NT2/D1 (cell line): ENCODE results near the gene CFAP20DC.

Experiments used
- DNase-seq: peaks from one replicate; pipeline ENCODE4 v3.0.0-alpha.2; 2011; ENCODE audit warnings: low read depth, low spot score
- H3K27me3 ChIP-seq: 2 replicates; pipeline ENCODE4 v1.6.0; 2011; ENCODE audit warnings: mild to moderate bottlenecking; ENCODE audit not compliant: insufficient read length, insufficient read depth
- H3K36me3 ChIP-seq: 2 replicates; pipeline ENCODE4 v1.6.1; 2011; ENCODE audit warnings: mild to moderate bottlenecking, low read length, mixed read lengths; ENCODE audit not compliant: insufficient read depth, insufficient read length
- H3K4me1 ChIP-seq: 2 replicates; pipeline ENCODE4 v1.5.1; 2011; ENCODE audit not compliant: insufficient read depth, insufficient read length
- H3K4me3 ChIP-seq: 2 replicates; pipeline ENCODE4 v1.5.1; 2011; ENCODE audit warnings: low read depth; ENCODE audit not compliant: insufficient read length
- H3K9ac ChIP-seq: 2 replicates; pipeline ENCODE4 v1.6.0; 2011; ENCODE audit warnings: low read depth; ENCODE audit not compliant: insufficient read length
- H3K9me3 ChIP-seq: 2 replicates; pipeline ENCODE4 v1.5.1; 2011; ENCODE audit warnings: mild to moderate bottlenecking, low read length; ENCODE audit not compliant: insufficient read depth
- SUZ12 ChIP-seq: IDR thresholded peaks from 2 replicates; pipeline ENCODE4 v1.6.1; 2011; ENCODE audit not compliant: insufficient read length, insufficient read depth; ENCODE audit errors: extremely low read depth
- YY1 ChIP-seq: IDR thresholded peaks from 2 replicates; pipeline ENCODE4 v1.6.1; 2011; ENCODE audit not compliant: insufficient read length, insufficient read depth
- ZNF274 ChIP-seq: IDR thresholded peaks from 2 replicates; pipeline ENCODE4 v1.6.1; 2011; ENCODE audit warnings: mild to moderate bottlenecking, low read depth, low read length

The CFAP20DC gene

GRCh38 chr3:58962816-58963215 lies 87.0 kb downstream of the CFAP20DC start:
- no peak for DNase-seq
- no peak overlapping the region for H3K4me3 ChIP-seq
- no peaks in the 10 kb centered on the region for H3K27me3 ChIP-seq
- H3K9ac ChIP-seq, result no peak overlapping the region
- no peaks in the 10 kb centered on the region for H3K36me3 ChIP-seq
- peaks cover 2% of the 10 kb centered on the region for H3K4me1 ChIP-seq
- no peaks in the 10 kb centered on the region for H3K9me3 ChIP-seq
- no peak for TF ChIP-seq ZNF274
- TF ChIP-seq YY1, result no peak
- TF ChIP-seq SUZ12, result no peak

DNA sequence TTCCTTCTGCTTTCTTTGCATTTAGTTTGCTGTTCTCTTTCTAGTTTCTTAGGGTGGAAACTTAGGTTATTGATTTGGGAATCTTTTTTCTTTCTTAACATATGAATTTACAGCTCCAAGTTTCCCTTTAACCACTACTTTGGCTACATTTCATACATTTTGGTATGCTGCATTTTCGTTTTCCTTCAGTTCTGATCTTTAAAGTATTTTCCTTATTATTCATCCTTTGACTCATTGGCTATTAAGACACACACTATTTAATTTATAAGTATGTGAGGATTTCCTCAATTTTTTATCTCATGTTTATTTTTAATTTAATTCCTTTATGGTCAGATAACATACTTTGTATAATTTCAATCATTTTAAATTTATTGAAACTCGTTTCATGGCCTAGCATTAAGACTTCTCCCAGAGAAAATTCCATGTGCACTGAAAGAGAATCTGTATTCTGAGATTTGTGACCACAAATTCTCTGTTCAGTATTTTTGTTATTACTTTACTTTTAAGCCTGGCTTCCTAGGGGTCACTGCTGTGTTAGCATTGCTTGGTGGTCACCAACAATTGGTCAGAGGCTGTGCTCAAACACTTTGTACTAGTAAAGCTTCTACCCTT lies 87.7 kb downstream of the CFAP20DC start:
- Histone ChIP-seq H3K27me3 (no peaks in the 10 kb centered on the region), H3K9ac (no peak overlapping the region), H3K36me3 (no peaks in the 10 kb centered on the region), H3K4me1 (peaks cover 2% of the 10 kb centered on the region), H3K9me3 (0 out of 2 replicates have a peak, but pooled peaks cover under 1% of the 10 kb centered on the region), H3K4me3 (no peak overlapping the region)
- TF ChIP-seq SUZ12 (no peak), YY1 (no peak), ZNF274 (no peak)
- no peak for DNase-seq

DNA sequence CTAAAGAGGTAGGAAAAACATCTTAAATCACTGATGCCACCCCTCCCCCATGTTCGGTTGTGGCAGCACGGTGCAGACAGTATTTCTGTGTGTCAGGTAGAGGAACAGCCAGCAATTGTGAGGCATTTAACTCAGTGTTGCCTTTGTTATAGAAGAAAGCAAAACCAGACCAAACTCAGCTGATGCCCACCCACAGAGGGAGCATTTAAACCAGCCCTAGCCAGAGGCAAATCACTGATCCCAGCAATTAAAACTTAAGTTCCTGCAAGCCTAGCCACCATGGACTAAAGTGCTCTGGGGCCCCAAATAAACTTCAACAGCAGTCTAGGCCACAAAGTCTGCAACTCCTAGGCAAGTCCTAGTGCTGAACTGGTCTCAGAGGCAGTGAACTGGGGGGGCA lies 94.5 kb downstream of the CFAP20DC start:
- H3K4me3 ChIP-seq, result no peak overlapping the region
- no peak for TF ChIP-seq ZNF274
- TF ChIP-seq SUZ12, result no peak
- no peak for TF ChIP-seq YY1
- H3K27me3 ChIP-seq, result no peaks in the 10 kb centered on the region
- peak; percentile 39 for DNase-seq
- peaks cover 8% of the 10 kb centered on the region; the same call in 1 of the 2 replicates for H3K9me3 ChIP-seq
- H3K4me1 ChIP-seq, result no peaks in the 10 kb centered on the region
- H3K9ac ChIP-seq, result no peak overlapping the region
- no peaks in the 10 kb centered on the region for H3K36me3 ChIP-seq

DNA sequence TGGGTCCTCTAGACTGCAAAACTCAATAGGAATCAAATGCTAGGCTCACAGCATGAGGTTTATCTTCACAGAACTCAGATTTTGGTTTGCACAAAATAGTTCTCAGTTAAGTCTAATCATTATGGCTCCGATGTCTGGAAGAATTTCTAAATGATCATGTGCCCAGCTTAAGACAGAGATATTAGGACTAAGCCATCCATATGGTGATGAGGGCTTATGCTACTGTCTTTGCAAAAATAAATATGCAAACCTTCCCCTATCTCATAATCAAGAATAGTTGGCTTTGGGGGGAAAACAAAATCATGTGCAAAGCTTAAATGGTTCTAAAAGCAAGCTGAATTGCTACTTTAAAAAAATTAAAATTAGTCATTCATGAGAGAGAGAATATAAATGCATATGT lies 96.5 kb downstream of the CFAP20DC start:
- no peak for TF ChIP-seq YY1
- no peak for TF ChIP-seq SUZ12
- TF ChIP-seq ZNF274, result no peak
- Histone ChIP-seq H3K36me3 (no peaks in the 10 kb centered on the region), H3K9me3 (peaks cover 8% of the 10 kb centered on the region; the same call in 1 of the 2 replicates), H3K27me3 (no peaks in the 10 kb centered on the region), H3K9ac (no peak overlapping the region), H3K4me3 (no peak overlapping the region), H3K4me1 (no peaks in the 10 kb centered on the region)
- no peak for DNase-seq

GRCh38 chr3:58952128-58952917 lies 97.5 kb downstream of the CFAP20DC start:
- DNase-seq, result no peak
- TF ChIP-seq ZNF274 (no peak), SUZ12 (no peak), YY1 (no peak)
- no peaks in the 10 kb centered on the region for H3K36me3 ChIP-seq

GRCh38 chr3:58948018-58948417 lies 101.8 kb downstream of the CFAP20DC start:
- no peak for DNase-seq
- H3K4me3 ChIP-seq, result no peak overlapping the region
- H3K27me3 ChIP-seq, result no peaks in the 10 kb centered on the region
- TF ChIP-seq SUZ12 (no peak), YY1 (no peak), ZNF274 (no peak)
- H3K9me3 ChIP-seq, result no peaks in the 10 kb centered on the region
- no peaks in the 10 kb centered on the region for H3K4me1 ChIP-seq
- H3K9ac ChIP-seq, result no peak overlapping the region
- no peaks in the 10 kb centered on the region for H3K36me3 ChIP-seq

More at GRCh38 chr3:58952128-58952917, 97.5 kb downstream of the CFAP20DC start:
- Histone ChIP-seq H3K9ac (no peak overlapping the region), H3K4me1 (no peaks in the 10 kb centered on the region), H3K9me3 (peaks cover 8% of the 10 kb centered on the region; the same call in 1 of the 2 replicates), H3K27me3 (no peaks in the 10 kb centered on the region), H3K4me3 (no peak overlapping the region)

- H3K4me3 ChIP-seq, result no peak overlapping the region
- no peak overlapping the region for H3K9ac ChIP-seq
- no peak for TF ChIP-seq YY1
- TF ChIP-seq SUZ12, result no peak
- TF ChIP-seq ZNF274, result no peak
- no peak for DNase-seq
- H3K27me3 ChIP-seq, result no peaks in the 10 kb centered on the region
- no peaks in the 10 kb centered on the region for H3K4me1 ChIP-seq
- H3K36me3 ChIP-seq, result no peaks in the 10 kb centered on the region
- H3K9me3 ChIP-seq, result no peaks in the 10 kb centered on the region
Measured at GRCh38 chr3:58946875-58947274, 103.0 kb downstream of the CFAP20DC start.
